HEK293T (cell line): ENCODE measurements around the gene PPP1R14C.

Source experiments
- BHLHE40 ChIP-seq: fragments of 450-650 bp; IDR thresholded peaks from 2 replicates; pipeline ENCODE4 v1.6.1; 2016; ENCODE audit warnings: mild to moderate bottlenecking, moderate library complexity, borderline replicate concordance
- CTBP1 ChIP-seq: fragments of 450-650 bp; IDR thresholded peaks from 2 replicates; pipeline ENCODE4 v1.6.1; 2016; ENCODE audit warnings: borderline replicate concordance
- ELF4 ChIP-seq: fragments of 450-650 bp; IDR thresholded peaks from 2 replicates; pipeline ENCODE4 v1.6.1; 2017; ENCODE audit warnings: antibody characterized with exemption
- FOXA1 ChIP-seq: fragments of 450-650 bp; IDR thresholded peaks from 2 replicates; pipeline ENCODE4 v1.6.1; 2016; ENCODE audit warnings: mild to moderate bottlenecking
- FOXK2 ChIP-seq: fragments of 450-650 bp; IDR thresholded peaks from 2 replicates; pipeline ENCODE4 v1.6.1; 2016; ENCODE audit warnings: mild to moderate bottlenecking
- FOXM1 ChIP-seq: fragments of 450-650 bp; IDR thresholded peaks from 2 replicates; pipeline ENCODE4 v1.6.1; 2017; ENCODE audit warnings: mild to moderate bottlenecking, borderline replicate concordance
- HDGF ChIP-seq: fragments of 450-650 bp; IDR thresholded peaks from 2 replicates; pipeline ENCODE4 v1.6.1; 2017; ENCODE audit warnings: antibody characterized with exemption, borderline replicate concordance
- L3MBTL2 ChIP-seq: fragments of 450-650 bp; conservative IDR thresholded peaks from 2 replicates; pipeline ENCODE4 v1.6.1; 2016; ENCODE audit warnings: mild to moderate bottlenecking
- SP1 ChIP-seq: fragments of 450-650 bp; IDR thresholded peaks from 2 replicates; pipeline ENCODE4 v1.6.1; 2017
- SUZ12 ChIP-seq: fragments of 450-650 bp; IDR thresholded peaks from 2 replicates; pipeline ENCODE4 v1.6.1; 2016; ENCODE audit warnings: mild to moderate bottlenecking

- TF ChIP-seq HDGF, result no peak
- TF ChIP-seq FOXA1, result no peak
- TF ChIP-seq SP1, result no peak
- TF ChIP-seq FOXM1, result no peak
- no peak for TF ChIP-seq SUZ12
- TF ChIP-seq ELF4, result no peak
- no peak for TF ChIP-seq FOXK2
- TF ChIP-seq BHLHE40, result no peak
- TF ChIP-seq L3MBTL2, result no peak
- TF ChIP-seq CTBP1, result no peak
These were observed 40.0 kb upstream of the PPP1R14C start for GRCh38 chr6:150102750-150103270.
